BJ (cell line): ENCODE results near the gene TRPM7. TPM values are rescaled to one million over a fixed set of nuclear protein-coding genes. Genes with fewer than 3 reads are reported as not detected.
"Not testable (repeated sequence)": the region's sequence is repeated elsewhere in the genome, so short reads cannot be mapped to it uniquely, and the experiment has no call there.

Experiments used
- CTCF ChIA-PET: fragments of 350-600 bp; formaldehyde crosslinking; extraction: SDS; loops from one replicate; lab custom pipeline; 2021; ENCODE audit warnings: antibody characterized with exemption, inconsistent platforms; lab: Yijun Ruan, JAX
- POLR2A ChIA-PET: fragments of 300-600 bp; sonication (Branson Sonifier 250); formaldehyde crosslinking; extraction: SDS; loops from one replicate; lab custom pipeline; 2021; ENCODE audit warnings: antibody characterized with exemption; lab: Charles Lee
- DNase-seq: peaks from one replicate; pipeline ENCODE4 v3.0.0-alpha.2; 2011; ENCODE audit warnings: low read depth
- H3K27me3 ChIP-seq: 2 replicates; pipeline ENCODE4 v1.6.0; 2011; ENCODE audit warnings: low read length; ENCODE audit not compliant: control insufficient read depth, insufficient read depth
- H3K36me3 ChIP-seq: 2 replicates; pipeline ENCODE4 v1.5.1; 2011; ENCODE audit warnings: low read length; ENCODE audit not compliant: control insufficient read depth, insufficient read depth
- H3K4me3 ChIP-seq: 2 replicates; pipeline ENCODE4 v1.5.1; 2011; ENCODE audit warnings: low read depth, mild to moderate bottlenecking, control low read depth, low read length
- CTCF ChIP-seq: IDR thresholded peaks from 2 replicates; pipeline ENCODE4 v1.5.1; 2011; ENCODE audit warnings: low read depth, mild to moderate bottlenecking, control low read depth, inconsistent platforms, low read length, moderate library complexity; ENCODE audit not compliant: insufficient read depth
- polyA plus RNA-seq: library from polyadenylated mRNA; depleted of rRNA; stranded (reverse); fragments of >200 nt; gene quantifications from 2 replicates; pipeline ENCODE4 v1.2.3, GENCODE V29; 2011

TRPM7 gene
- polyA plus RNA-seq, 1 experiment, result 9.9 TPM

- H3K4me3 ChIP-seq, DNase-seq, H3K27me3 ChIP-seq, POLR2A ChIA-PET, H3K36me3 ChIP-seq: not testable (repeated sequence)
- peak; percentile 30 for TF ChIP-seq CTCF
- CTCF ChIA-PET, result interaction anchor here (0.7 to 1.4 kb wide), 8 partner anchors 10 to 245 kb away, joined by 3 to 5 read pairs (median 4); no protein-coding TSS in a partner anchor
Measured at GRCh38 chr15:50622361-50622943, 64.1 kb downstream of the TRPM7 start.

- H3K27me3 ChIP-seq, H3K4me3 ChIP-seq, DNase-seq, POLR2A ChIA-PET, H3K36me3 ChIP-seq: not testable (repeated sequence)
- CTCF ChIA-PET, result interaction anchor here (0.6 to 0.8 kb wide), 3 partner anchors 14 to 174 kb away, joined by 3 to 5 read pairs (median 3); no protein-coding TSS in a partner anchor
Measured at GRCh38 chr15:50616960-50617359, 69.6 kb downstream of the TRPM7 start.

GRCh38 chr15:50616554-50616953 lies 70.0 kb downstream of the TRPM7 start:
- POLR2A ChIA-PET, DNase-seq, H3K36me3 ChIP-seq, H3K4me3 ChIP-seq, H3K27me3 ChIP-seq: not testable (repeated sequence)
- CTCF ChIA-PET, result interaction anchor here (0.6 kb wide), 1 partner anchor 173 kb away, joined by 3 read pairs; no protein-coding TSS in a partner anchor

GRCh38 chr15:50613600-50613999 lies 73.0 kb downstream of the TRPM7 start:
- ChIA-PET POLR2A (no interaction called here), CTCF (no interaction called here)
- TF ChIP-seq CTCF, result no peak
- no peak overlapping the region for H3K4me3 ChIP-seq
- peaks cover 3% of the 10 kb centered on the region; the same call in 1 of the 2 replicates for H3K36me3 ChIP-seq
- H3K27me3 ChIP-seq, result no peaks in the 10 kb centered on the region
- no peak for DNase-seq

GRCh38 chr15:50607129-50607528 lies 79.5 kb downstream of the TRPM7 start:
- Histone ChIP-seq H3K27me3 (no peaks in the 10 kb centered on the region), H3K36me3 (peaks cover 2% of the 10 kb centered on the region; the same call in 1 of the 2 replicates), H3K4me3 (no peak overlapping the region)
- ChIA-PET POLR2A (no interaction called here), CTCF (interaction anchor here (1.3 kb wide), 1 partner anchor 15 kb away, joined by 5 read pairs; no protein-coding TSS in a partner anchor)
- no peak for DNase-seq
- no peak for TF ChIP-seq CTCF

DNA sequence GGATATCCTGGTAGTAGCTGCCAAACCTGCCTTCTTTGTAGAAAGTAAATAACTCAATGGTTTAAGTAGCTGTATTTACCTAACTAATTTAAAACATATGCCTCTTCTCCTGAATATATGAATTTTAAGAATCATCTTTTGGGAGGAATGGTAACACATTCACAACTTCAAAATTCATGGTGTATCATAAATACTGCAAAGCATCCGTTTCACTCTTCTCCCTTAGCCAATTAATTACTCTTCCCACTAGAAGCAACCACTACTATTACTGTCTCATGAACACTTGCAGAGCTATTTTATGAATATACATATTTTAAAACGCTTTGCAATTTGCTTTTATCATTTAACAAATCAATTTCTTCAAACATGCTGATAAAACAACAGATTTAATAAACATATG lies 81.1 kb downstream of the TRPM7 start:
- POLR2A ChIA-PET, result interaction anchor here (0.7 kb wide), 1 partner anchor 175 kb away, joined by 4 read pairs; no protein-coding TSS in a partner anchor
- CTCF ChIA-PET, result interaction anchor here (0.6 to 1.4 kb wide), 3 partner anchors 9 to 93 kb away, joined by 5 to 6 read pairs (median 5); no protein-coding TSS in a partner anchor
- DNase-seq, result no peak

DNA sequence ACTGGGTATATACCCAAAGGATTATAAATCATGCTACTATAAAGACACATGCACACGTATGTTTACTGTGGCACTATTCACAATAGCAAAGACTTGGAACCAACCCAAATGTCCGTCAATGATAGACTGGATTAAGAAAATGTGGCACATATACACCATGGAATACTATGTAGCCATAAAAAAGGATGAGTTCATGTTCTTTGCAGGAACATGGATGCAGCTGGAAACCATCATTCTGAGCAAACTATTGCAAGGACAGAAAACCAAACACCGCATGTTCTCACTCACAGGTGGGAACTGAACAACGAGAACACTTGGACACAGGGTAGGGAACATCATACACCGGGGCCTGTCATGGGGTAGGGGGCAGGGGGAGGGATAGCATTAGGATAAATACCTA lies 84.6 kb downstream of the TRPM7 start:
- H3K36me3 ChIP-seq, DNase-seq, H3K4me3 ChIP-seq, H3K27me3 ChIP-seq, POLR2A ChIA-PET: not testable (repeated sequence)
- CTCF ChIA-PET, result interaction anchor here (0.6 to 1.3 kb wide), 2 partner anchors 10 to 20 kb away, joined by 4 read pairs; no protein-coding TSS in a partner anchor

More for the DNA sequence above, 81.1 kb downstream of the TRPM7 start:
- H3K4me3 ChIP-seq, result no peak overlapping the region
- TF ChIP-seq CTCF, result no peak
- peaks cover 1% of the 10 kb centered on the region; the same call in 1 of the 2 replicates for H3K36me3 ChIP-seq
- no peaks in the 10 kb centered on the region for H3K27me3 ChIP-seq
